NT2/D1 (cell line): ENCODE results near the gene APRT.

Experiments
- DNase-seq: peaks from one replicate; pipeline ENCODE4 v3.0.0-alpha.2; 2011; ENCODE audit warnings: low read depth, low spot score
- H3K27me3 ChIP-seq: 2 replicates; pipeline ENCODE4 v1.6.0; 2011; ENCODE audit warnings: mild to moderate bottlenecking; ENCODE audit not compliant: insufficient read length, insufficient read depth
- H3K36me3 ChIP-seq: 2 replicates; pipeline ENCODE4 v1.6.1; 2011; ENCODE audit warnings: mild to moderate bottlenecking, low read length, mixed read lengths; ENCODE audit not compliant: insufficient read depth, insufficient read length
- H3K4me1 ChIP-seq: 2 replicates; pipeline ENCODE4 v1.5.1; 2011; ENCODE audit not compliant: insufficient read depth, insufficient read length
- H3K4me3 ChIP-seq: 2 replicates; pipeline ENCODE4 v1.5.1; 2011; ENCODE audit warnings: low read depth; ENCODE audit not compliant: insufficient read length
- H3K9ac ChIP-seq: 2 replicates; pipeline ENCODE4 v1.6.0; 2011; ENCODE audit warnings: low read depth; ENCODE audit not compliant: insufficient read length
- H3K9me3 ChIP-seq: 2 replicates; pipeline ENCODE4 v1.5.1; 2011; ENCODE audit warnings: mild to moderate bottlenecking, low read length; ENCODE audit not compliant: insufficient read depth
- SUZ12 ChIP-seq: IDR thresholded peaks from 2 replicates; pipeline ENCODE4 v1.6.1; 2011; ENCODE audit not compliant: insufficient read length, insufficient read depth; ENCODE audit errors: extremely low read depth
- YY1 ChIP-seq: IDR thresholded peaks from 2 replicates; pipeline ENCODE4 v1.6.1; 2011; ENCODE audit not compliant: insufficient read length, insufficient read depth
- ZNF274 ChIP-seq: IDR thresholded peaks from 2 replicates; pipeline ENCODE4 v1.6.1; 2011; ENCODE audit warnings: mild to moderate bottlenecking, low read depth, low read length

APRT gene

DNA sequence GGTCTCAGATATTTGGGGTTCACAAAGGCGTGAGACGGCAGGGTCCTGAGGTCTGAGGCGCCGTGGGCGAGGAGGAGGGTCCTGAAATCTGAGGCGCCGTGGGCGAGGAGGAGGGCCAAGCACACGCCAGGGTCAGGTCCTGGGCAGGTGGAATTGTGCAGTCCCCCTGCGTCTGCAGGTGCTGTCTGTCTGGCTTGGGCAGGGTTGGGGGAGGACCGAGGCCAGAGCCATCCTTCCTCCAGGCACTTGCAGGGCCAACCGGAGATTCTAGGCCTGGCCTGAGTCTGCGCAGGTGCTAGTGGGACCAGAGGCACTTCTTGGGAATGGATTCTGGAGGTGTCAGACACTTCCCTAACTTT lies 2.4 kb upstream of the APRT start:
- Histone ChIP-seq H3K27me3 (no peaks in the 10 kb centered on the region), H3K9ac (no peak overlapping the region), H3K4me3 (no peak overlapping the region), H3K36me3 (peaks cover 27% of the 10 kb centered on the region), H3K9me3 (no peaks in the 10 kb centered on the region), H3K4me1 (peaks cover 27% of the 10 kb centered on the region)
- TF ChIP-seq YY1 (no peak), ZNF274 (no peak), SUZ12 (no peak)
- no peak for DNase-seq

DNA sequence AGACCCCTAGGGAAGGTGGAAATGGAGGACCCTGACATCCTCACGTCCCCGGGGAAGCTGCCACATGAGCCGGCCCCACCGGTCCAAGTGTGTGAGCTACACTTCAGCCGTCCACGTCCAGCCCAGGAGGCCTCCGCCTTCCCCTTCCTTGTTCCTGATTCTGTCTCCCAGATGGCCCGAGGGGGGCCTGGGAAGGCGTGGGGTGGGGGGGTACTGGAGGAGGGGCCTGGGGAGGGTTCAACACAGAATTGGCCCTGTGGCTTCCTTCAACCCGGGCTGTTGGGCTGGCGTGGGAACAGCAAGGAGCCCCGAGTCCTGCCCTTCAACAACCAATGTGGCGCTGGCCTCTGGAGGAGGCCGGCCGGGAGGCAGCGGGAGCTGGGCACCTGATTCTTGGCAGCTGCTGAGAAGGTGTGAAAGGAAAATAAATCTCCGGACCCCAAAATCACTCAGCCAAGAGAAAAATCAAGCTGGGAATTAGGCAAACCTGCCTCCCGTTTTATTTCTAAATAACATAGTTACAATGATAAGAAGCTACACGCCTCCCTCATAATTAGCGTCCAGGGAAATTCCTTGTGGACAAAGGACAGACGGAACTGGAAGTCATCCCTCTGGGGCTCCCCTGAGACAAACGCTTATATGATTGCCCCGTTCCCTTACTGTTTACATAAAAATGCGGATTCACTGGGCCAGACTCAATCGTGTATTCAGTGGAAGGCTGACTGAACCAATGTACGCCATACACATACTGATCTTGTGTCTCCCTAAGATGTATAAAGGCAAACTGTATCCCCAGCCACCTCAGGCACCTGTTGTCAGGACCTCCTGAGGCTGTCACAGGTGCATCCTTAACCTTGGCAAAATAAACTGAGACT lies 1.8 kb upstream of the APRT start:
- Histone ChIP-seq H3K36me3 (peaks cover 33% of the 10 kb centered on the region), H3K4me1 (peaks cover 27% of the 10 kb centered on the region), H3K4me3 (no peak overlapping the region), H3K9me3 (no peaks in the 10 kb centered on the region), H3K9ac (peak overlapping the region; percentile 64), H3K27me3 (no peaks in the 10 kb centered on the region)
- DNase-seq, result no peak
- TF ChIP-seq ZNF274 (no peak), SUZ12 (no peak), YY1 (no peak)

DNA sequence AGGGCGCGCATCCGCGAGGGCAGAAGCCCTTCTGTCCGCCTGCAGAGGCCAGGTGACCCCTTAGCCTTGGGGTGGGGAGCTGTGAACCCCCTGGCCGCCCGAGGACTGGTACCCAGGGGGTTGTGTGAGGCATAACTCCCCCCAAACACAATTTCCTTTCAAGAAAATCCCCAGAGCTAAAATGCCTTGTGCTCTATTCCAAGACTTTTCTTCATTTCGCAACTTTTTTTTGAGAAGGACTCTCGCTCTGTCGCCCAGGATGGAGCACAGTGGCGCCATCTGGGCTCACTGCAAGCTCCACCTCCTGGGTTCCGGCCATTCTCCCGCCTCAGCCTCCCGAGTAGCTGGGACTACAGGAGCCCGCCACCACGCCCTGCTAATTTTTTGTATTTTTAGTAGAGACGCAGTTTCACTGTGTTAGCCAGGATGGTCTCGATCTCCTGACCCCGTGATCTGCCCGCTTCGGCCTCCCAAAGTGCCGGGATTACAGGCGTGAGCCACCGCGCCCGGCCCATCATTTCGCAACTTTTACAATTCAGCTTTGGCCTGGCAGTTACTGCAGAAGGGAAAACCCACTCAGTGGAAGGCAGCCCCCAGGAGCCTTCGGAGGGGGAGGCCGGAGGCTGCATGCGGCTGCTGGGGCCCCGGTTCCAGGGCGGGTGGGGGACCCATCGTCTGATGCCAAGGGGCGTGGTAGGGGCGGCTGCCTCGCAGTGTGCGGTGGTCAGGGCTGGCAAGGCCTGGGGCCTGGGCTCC lies 963 bp upstream of the APRT start:
- Histone ChIP-seq H3K4me1 (peaks cover 27% of the 10 kb centered on the region), H3K36me3 (peaks cover 41% of the 10 kb centered on the region), H3K9ac (peak overlapping the region; percentile 99), H3K4me3 (peak overlapping the region; percentile 89), H3K27me3 (no peaks in the 10 kb centered on the region), H3K9me3 (no peaks in the 10 kb centered on the region)
- DNase-seq, result no peak
- no peak for TF ChIP-seq SUZ12
- TF ChIP-seq YY1, result no peak
- TF ChIP-seq ZNF274, result no peak

DNA sequence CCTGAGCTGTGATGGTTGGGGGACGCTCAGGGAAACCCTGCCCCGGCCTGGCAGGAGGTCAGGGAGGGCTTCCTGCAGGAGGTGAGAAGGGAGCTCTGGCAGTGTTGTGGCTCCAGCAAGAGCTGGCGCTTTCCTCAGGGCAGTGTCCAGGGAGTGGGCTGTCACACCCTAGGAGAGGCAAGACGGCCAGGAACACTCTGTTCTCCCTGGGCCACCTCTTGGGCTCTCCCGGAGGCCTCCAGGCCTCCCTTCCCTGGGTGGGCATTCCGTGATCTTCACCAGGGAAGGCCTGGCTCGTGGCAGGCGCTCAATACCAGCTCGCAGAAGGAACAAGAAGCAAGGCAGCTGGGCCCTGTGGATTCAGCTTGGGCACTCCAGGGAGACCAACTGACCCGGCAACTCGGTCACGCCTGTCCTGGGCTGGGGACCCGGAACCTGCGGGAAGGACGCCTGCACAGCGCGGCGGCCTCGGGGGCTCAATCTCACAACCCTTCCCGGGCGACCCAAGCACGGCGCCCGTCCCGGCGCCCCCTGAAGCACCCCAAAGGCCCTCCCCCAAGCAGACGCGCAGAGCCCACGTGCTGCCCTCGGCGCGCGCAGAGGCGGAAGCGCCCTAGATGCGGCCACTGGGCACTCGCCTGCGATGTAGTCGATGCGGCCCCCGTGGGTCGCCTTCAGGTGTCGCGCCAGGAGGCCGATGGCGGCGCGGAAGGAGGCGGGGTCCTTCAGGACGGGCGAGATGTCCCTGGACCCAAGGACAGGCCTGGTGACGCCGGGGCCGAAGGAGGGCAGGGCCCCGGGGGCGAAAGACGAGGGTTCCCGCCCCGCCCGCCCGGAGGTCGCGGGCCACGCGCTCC lies 588 bp downstream of the APRT start:
- peaks cover 55% of the 10 kb centered on the region for H3K36me3 ChIP-seq
- H3K9me3 ChIP-seq, result no peaks in the 10 kb centered on the region
- DNase-seq, result no peak
- H3K27me3 ChIP-seq, result no peaks in the 10 kb centered on the region
- H3K9ac ChIP-seq, result peak overlapping the region; percentile 99
- H3K4me3 ChIP-seq, result peak overlapping the region; percentile 89
- no peak for TF ChIP-seq ZNF274
- TF ChIP-seq SUZ12, result no peak
- no peak for TF ChIP-seq YY1
- H3K4me1 ChIP-seq, result peaks cover 37% of the 10 kb centered on the region

DNA sequence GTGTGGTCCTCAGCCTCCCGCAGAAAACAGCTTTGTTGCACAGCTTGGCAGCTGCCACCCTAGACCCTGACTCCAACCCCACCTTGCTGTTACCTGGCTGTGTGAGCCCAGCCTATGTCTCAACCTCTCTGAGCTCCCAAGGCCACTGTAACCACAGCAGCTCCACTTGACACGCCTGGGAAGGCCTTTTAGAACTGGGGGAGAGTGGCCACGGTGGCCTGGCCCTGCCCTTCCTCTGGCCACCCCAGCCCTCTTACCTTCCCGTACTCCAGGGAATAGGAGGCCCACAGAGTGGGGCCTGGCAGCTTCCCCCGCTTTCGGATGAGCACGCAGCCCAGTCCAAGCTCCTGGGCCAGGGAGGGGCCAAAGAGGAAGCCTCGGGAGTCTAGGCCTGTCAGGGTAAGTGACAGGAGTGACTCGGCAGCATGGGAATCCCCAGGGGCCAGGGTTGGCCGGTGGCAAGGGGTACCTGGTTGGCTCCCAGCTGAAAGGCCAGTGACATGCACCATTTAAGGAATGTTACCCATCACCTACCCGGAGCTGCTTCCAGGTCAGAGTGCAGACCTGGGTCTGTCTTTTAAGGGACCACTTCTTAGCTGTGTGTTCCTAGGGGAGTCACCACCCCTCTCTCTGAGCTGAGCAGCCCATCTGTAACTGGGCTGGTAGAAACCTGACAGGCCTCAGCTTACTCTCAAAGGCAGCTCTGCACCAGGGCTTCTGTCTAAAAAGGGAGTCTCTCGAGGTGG lies 1.4 kb downstream of the APRT start:
- Histone ChIP-seq H3K4me3 (peak overlapping the region; percentile 89), H3K9ac (peak overlapping the region; percentile 99), H3K9me3 (no peaks in the 10 kb centered on the region), H3K4me1 (peaks cover 36% of the 10 kb centered on the region), H3K36me3 (peaks cover 60% of the 10 kb centered on the region), H3K27me3 (no peaks in the 10 kb centered on the region)
- DNase-seq, result no peak
- no peak for TF ChIP-seq YY1
- no peak for TF ChIP-seq SUZ12
- TF ChIP-seq ZNF274, result no peak

DNA sequence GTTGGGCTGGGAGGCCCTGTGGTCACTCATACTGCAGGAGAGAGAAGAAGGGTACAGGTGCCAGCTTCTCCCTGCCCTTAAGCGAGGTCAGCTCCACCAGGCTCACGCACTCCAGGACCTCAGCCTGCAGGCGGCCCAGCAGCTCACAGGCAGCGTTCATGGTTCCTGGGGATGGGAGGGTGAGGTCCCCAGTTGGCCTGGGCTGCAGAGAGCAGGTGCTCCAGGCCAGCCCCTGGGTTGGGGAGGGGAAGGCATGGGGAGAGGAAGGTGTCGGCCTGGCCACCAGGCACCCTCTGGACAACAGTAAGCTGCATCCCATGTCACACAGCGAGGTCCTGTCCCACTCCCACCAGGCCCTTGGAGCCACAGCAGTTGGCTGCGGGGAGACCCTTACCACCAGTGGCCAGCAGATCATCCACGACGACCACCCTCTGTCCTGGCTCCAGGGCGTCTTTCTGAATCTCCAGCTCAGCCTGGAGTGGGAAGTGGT lies 2.0 kb downstream of the APRT start:
- H3K9me3 ChIP-seq, result no peaks in the 10 kb centered on the region
- H3K4me3 ChIP-seq, result no peak overlapping the region
- peak overlapping the region; percentile 99 for H3K9ac ChIP-seq
- peaks cover 65% of the 10 kb centered on the region for H3K36me3 ChIP-seq
- peaks cover 42% of the 10 kb centered on the region for H3K4me1 ChIP-seq
- TF ChIP-seq YY1 (no peak), ZNF274 (no peak), SUZ12 (no peak)
- DNase-seq, result no peak
- H3K27me3 ChIP-seq, result no peaks in the 10 kb centered on the region
